ENCODE data around the gene SORCS2. TPM values are rescaled to one million over a fixed set of nuclear protein-coding genes. Genes with fewer than 3 reads are reported as not detected.

The SORCS2 gene
- total RNA-seq, 4 donors from 2014 or later, result 0.48 to 1.8 (median 0.68) TPM; not detected in 1

DNA sequence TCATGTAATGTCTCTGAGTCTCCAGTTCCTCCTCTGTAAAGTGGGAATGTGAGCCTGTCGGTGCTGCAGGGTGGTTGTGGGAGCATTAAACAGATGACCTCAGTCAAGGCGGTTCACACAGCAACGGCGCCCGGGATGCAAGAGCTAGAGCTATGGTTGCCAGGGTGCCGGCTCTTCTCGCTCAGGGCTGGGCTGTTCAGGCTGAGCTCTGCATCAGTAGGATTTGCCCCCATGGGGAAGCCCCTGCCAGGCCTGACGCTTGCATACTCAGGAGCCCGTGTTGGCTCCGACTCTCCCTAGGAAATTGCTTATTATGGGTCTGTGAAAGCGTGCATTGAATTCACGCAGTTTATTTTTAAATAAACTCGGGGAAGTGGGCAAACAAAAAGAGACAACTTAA lies 175.1 kb downstream of the SORCS2 start:
- no peaks in the 10 kb centered on the region for H3K27me3 ChIP-seq
- H3K4me1 ChIP-seq, result no peaks in the 10 kb centered on the region
- H3K36me3 ChIP-seq, result no peaks in the 10 kb centered on the region
- no peak for DNase-seq
- H3K4me3 ChIP-seq, result no peak overlapping the region
- intact Hi-C loops (cut with DNase I; ENCODE audit: low total_unique reads), result no loop called here
- TF ChIP-seq POLR2A (IDR thresholded peaks at IDR 0.05), result no peak
- TF ChIP-seq, protein P1, sequence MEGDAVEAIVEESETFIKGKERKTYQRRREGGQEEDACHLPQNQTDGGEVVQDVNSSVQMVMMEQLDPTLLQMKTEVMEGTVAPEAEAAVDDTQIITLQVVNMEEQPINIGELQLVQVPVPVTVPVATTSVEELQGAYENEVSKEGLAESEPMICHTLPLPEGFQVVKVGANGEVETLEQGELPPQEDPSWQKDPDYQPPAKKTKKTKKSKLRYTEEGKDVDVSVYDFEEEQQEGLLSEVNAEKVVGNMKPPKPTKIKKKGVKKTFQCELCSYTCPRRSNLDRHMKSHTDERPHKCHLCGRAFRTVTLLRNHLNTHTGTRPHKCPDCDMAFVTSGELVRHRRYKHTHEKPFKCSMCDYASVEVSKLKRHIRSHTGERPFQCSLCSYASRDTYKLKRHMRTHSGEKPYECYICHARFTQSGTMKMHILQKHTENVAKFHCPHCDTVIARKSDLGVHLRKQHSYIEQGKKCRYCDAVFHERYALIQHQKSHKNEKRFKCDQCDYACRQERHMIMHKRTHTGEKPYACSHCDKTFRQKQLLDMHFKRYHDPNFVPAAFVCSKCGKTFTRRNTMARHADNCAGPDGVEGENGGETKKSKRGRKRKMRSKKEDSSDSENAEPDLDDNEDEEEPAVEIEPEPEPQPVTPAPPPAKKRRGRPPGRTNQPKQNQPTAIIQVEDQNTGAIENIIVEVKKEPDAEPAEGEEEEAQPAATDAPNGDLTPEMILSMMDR (IDR thresholded peaks at IDR 0.05), result no peak
- TF ChIP-seq EP300 (IDR thresholded peaks at IDR 0.05; ENCODE audit: low read depth), result no peak
- no peak for TF ChIP-seq POLR2AphosphoS5 (IDR thresholded peaks at IDR 0.05)
- no peak overlapping the region for H3K27ac ChIP-seq
- H3K9me3 ChIP-seq, result no peaks in the 10 kb centered on the region
- in situ Hi-C loops (cut with MboI; ENCODE audit: low pct_ligation_motif_present in 1 of 4, low pct_unique_long_range_greater_than_20kb in 1 of 4, low sequenced_read_pairs in 3 of 4), result no loop called here
- 35 to 51% methylated on average over 4 to 13 of the region's 13 CpGs for WGBS, 2 donors (ENCODE audit: low coverage in 1 of 2)

DNA sequence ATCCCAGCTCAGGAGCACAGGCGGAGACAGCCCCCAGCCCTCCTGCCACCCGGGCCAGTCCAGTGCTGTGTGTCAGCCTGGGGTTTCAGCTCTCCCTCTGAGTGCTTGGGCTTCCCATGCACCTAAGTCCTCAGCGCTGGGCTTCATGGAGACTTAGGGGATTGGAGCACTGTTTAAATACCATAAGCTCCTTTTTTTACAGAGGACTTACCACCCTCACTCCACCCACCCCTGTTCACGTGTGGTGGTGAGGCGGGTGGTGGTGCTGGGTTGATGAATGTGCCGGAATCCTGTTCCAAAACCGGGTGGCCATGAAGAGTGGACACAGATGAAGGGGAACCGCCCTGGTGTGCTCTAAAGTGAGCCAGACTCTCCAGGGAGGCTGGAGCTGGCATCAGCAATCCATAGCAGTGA lies 175.5 kb downstream of the SORCS2 start:
- Histone ChIP-seq H3K4me1 (no peaks in the 10 kb centered on the region), H3K27me3 (no peaks in the 10 kb centered on the region), H3K27ac (no peak overlapping the region), H3K4me3 (no peak overlapping the region), H3K9me3 (no peaks in the 10 kb centered on the region), H3K36me3 (no peaks in the 10 kb centered on the region)
- in situ Hi-C loops (cut with MboI; ENCODE audit: low pct_ligation_motif_present in 1 of 4, low pct_unique_long_range_greater_than_20kb in 1 of 4, low sequenced_read_pairs in 3 of 4), result no loop called here
- intact Hi-C loops (cut with DNase I; ENCODE audit: low total_unique reads), result no loop called here
- DNase-seq, result no peak
- 67% methylated on average over 8 of the region's 8 CpGs; no CpG with 5 or more reads in 1 of the 2 donors for WGBS, 2 donors (ENCODE audit: low coverage in 1 of 2)
- no peak for TF ChIP-seq EP300 (IDR thresholded peaks at IDR 0.05; ENCODE audit: low read depth)
- TF ChIP-seq, protein P1 (IDR thresholded peaks at IDR 0.05), result no peak
- TF ChIP-seq POLR2AphosphoS5 (IDR thresholded peaks at IDR 0.05), result no peak
- no peak for TF ChIP-seq POLR2A (IDR thresholded peaks at IDR 0.05)

DNA sequence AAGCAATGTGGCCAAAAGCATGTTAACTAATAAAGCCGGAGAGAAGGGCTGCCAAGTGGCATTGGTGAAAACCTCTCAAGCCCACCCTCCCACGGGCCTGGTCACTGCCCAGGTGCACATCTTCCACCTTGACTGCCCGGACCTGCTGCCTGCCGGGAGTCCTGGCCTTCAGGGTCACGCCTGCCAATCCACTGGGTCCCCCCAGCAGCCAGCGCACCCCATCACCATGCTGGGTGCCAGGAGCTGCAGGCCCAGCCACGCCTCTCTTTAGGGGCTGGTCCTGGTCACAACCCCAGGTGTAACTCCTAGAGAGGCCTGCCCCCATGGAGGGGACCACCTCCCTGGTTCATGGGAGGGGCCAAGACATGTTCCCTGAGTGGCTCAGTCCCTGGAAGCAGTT lies 176.0 kb downstream of the SORCS2 start:
- TF ChIP-seq POLR2A (IDR thresholded peaks at IDR 0.05) (no peak), EP300 (IDR thresholded peaks at IDR 0.05; ENCODE audit: low read depth) (no peak), POLR2AphosphoS5 (IDR thresholded peaks at IDR 0.05) (no peak)
- TF ChIP-seq, protein P1 (IDR thresholded peaks at IDR 0.05), result no peak
- intact Hi-C loops (cut with DNase I; ENCODE audit: low total_unique reads), result no loop called here
- in situ Hi-C loops (cut with MboI; ENCODE audit: low pct_ligation_motif_present in 1 of 4, low pct_unique_long_range_greater_than_20kb in 1 of 4, low sequenced_read_pairs in 3 of 4), result no loop called here
- Histone ChIP-seq H3K27ac (no peak overlapping the region), H3K4me1 (no peaks in the 10 kb centered on the region), H3K27me3 (no peaks in the 10 kb centered on the region), H3K4me3 (no peak overlapping the region), H3K9me3 (no peaks in the 10 kb centered on the region), H3K36me3 (no peaks in the 10 kb centered on the region)
- 60 to 75% methylated on average over 3 to 6 of the region's 7 CpGs for WGBS, 2 donors (ENCODE audit: low coverage in 1 of 2)
- DNase-seq, result no peak

DNA sequence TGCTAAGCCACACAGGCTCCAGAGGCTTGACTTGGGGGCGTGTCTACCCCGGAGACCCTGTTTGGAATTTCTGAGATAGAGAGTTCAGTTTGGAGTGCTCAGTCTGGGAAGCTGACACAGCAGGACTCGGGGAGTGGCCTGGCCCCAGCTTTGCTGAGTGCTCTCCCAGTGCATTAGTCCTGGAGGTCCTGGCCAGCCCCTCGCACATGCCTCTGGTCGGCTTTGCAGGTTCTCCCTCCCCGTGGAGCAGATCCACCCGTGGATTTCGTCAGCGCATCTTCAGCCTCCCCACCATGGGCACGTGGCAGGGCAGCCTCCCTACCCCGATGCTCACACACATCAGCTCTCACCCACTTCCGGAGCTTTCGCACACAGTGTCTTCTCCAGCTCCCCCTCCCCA lies 177.2 kb downstream of the SORCS2 start:
- WGBS, 2 donors (ENCODE audit: low coverage in 1 of 2), result 80% methylated on average over 13 of the region's 13 CpGs; no CpG with 5 or more reads in 1 of the 2 donors
- TF ChIP-seq POLR2A (IDR thresholded peaks at IDR 0.05), result no peak
- no peak for TF ChIP-seq EP300 (IDR thresholded peaks at IDR 0.05; ENCODE audit: low read depth)
- no peak for TF ChIP-seq POLR2AphosphoS5 (IDR thresholded peaks at IDR 0.05)
- TF ChIP-seq, protein P1 (IDR thresholded peaks at IDR 0.05), result no peak
- no peak for DNase-seq
- Histone ChIP-seq H3K27ac (no peak overlapping the region), H3K9me3 (no peaks in the 10 kb centered on the region), H3K4me1 (no peaks in the 10 kb centered on the region), H3K36me3 (no peaks in the 10 kb centered on the region), H3K27me3 (no peaks in the 10 kb centered on the region), H3K4me3 (no peak overlapping the region)
- in situ Hi-C loops (cut with MboI; ENCODE audit: low pct_ligation_motif_present in 1 of 4, low pct_unique_long_range_greater_than_20kb in 1 of 4, low sequenced_read_pairs in 3 of 4), result no loop called here
- intact Hi-C loops (cut with DNase I; ENCODE audit: low total_unique reads), result no loop called here
